SK-N-SH treated with all-trans-retinoic acid at 6 μM for 48 hours (cell line): ENCODE results near the gene NKX1-2.

Experiments used
- RARB ChIP-seq: fragments of 250-450 bp; sonication (Bioruptor Pico); IDR thresholded peaks from 2 replicates; pipeline ENCODE4 v1.8.0; 2021; ENCODE audit warnings: mild to moderate bottlenecking, moderate library complexity
- ZNF565 ChIP-seq: fragments of 450-650 bp; formaldehyde crosslinking; conservative IDR thresholded peaks from 2 replicates; pipeline ENCODE4 v1.5.0; 2020; ENCODE audit warnings: low read depth, mild to moderate bottlenecking, moderate library complexity
- ZNF70 ChIP-seq: fragments of 450-650 bp; formaldehyde crosslinking; IDR thresholded peaks from 2 replicates; pipeline ENCODE4 v1.5.0; 2020; ENCODE audit warnings: mild to moderate bottlenecking, moderate library complexity
- TF ChIP-seq, protein P1 (sequence below): fragments of 250-450 bp; sonication (Bioruptor Pico); IDR thresholded peaks from 2 replicates; pipeline ENCODE4 v1.8.0; 2021; ENCODE audit warnings: low read depth, mild to moderate bottlenecking, moderate library complexity, borderline replicate concordance
- TF ChIP-seq, protein P2 (sequence below): fragments of 250-450 bp; sonication (Bioruptor Pico); IDR thresholded peaks from 2 replicates; pipeline ENCODE4 v1.5.1; 2021; ENCODE audit warnings: mild to moderate bottlenecking, moderate library complexity

DNA sequence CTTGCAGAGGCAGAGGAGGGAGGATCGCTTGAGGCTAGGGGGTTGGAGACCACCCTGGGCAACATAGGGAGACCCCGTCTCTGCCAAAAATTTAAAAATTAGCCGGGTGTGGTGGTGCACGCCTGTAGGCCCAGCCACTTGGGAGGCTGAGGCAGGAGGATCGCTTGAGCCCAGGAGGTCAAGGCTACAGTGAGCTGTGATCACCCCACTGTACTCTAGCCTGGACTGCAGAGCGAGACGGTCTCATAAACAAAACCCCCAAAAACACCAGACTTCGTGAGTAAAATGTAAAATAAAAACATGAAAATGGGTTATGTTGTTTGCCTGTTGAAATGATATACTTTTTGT lies 12.5 kb upstream of the NKX1-2 start:
- TF ChIP-seq, protein P1, sequence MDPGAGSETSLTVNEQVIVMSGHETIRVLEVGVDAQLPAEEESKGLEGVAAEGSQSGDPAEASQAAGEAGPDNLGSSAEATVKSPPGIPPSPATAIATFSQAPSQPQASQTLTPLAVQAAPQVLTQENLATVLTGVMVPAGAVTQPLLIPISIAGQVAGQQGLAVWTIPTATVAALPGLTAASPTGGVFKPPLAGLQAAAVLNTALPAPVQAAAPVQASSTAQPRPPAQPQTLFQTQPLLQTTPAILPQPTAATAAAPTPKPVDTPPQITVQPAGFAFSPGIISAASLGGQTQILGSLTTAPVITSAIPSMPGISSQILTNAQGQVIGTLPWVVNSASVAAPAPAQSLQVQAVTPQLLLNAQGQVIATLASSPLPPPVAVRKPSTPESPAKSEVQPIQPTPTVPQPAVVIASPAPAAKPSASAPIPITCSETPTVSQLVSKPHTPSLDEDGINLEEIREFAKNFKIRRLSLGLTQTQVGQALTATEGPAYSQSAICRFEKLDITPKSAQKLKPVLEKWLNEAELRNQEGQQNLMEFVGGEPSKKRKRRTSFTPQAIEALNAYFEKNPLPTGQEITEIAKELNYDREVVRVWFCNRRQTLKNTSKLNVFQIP (CRISPR knock-in tag), result no peak
- TF ChIP-seq ZNF70 (CRISPR knock-in tag) (no peak), RARB (CRISPR knock-in tag) (no peak), ZNF565 (CRISPR knock-in tag) (no peak)
- TF ChIP-seq, protein P2, sequence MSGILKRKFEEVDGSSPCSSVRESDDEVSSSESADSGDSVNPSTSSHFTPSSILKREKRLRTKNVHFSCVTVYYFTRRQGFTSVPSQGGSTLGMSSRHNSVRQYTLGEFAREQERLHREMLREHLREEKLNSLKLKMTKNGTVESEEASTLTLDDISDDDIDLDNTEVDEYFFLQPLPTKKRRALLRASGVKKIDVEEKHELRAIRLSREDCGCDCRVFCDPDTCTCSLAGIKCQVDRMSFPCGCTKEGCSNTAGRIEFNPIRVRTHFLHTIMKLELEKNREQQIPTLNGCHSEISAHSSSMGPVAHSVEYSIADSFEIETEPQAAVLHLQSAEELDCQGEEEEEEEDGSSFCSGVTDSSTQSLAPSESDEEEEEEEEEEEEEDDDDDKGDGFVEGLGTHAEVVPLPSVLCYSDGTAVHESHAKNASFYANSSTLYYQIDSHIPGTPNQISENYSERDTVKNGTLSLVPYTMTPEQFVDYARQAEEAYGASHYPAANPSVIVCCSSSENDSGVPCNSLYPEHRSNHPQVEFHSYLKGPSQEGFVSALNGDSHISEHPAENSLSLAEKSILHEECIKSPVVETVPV (CRISPR knock-in tag), result no peak
